DOHH2 (cell line): ENCODE measurements around the gene TET2.

Source experiments
- H3F3A ChIP-seq: fragments of 200-600 bp; sonication (generic), shearing (Covaris generic); 2 replicates; pipeline ENCODE4 v1.6.0; 2016; ENCODE audit warnings: antibody characterized with exemption, mild to moderate bottlenecking; ENCODE audit not compliant: control insufficient read depth, insufficient read depth
- H3K27ac ChIP-seq: fragments of 200-600 bp; sonication (generic); 2 replicates; pipeline ENCODE4 v1.5.1; 2014; ENCODE audit warnings: low read depth, mild to moderate bottlenecking, low read length, moderate library complexity
- H3K27me3 ChIP-seq: fragments of 200-600 bp; sonication (generic); 2 replicates; pipeline ENCODE4 v1.6.1; 2014; ENCODE audit warnings: mild to moderate bottlenecking, low read length, mixed read lengths; ENCODE audit not compliant: control insufficient read depth
- H3K36me3 ChIP-seq: fragments of 200-600 bp; sonication (generic); 2 replicates; pipeline ENCODE4 v1.6.1; 2014; ENCODE audit warnings: mild to moderate bottlenecking, low read length, moderate library complexity, mixed read lengths; ENCODE audit not compliant: control insufficient read depth
- H3K4me1 ChIP-seq: fragments of 200-600 bp; sonication (generic); 2 replicates; pipeline ENCODE4 v1.6.1; 2014; ENCODE audit warnings: mild to moderate bottlenecking, low read length, mixed read lengths; ENCODE audit not compliant: control insufficient read depth
- H3K4me2 ChIP-seq: fragments of 200-600 bp; sonication (generic); 2 replicates; pipeline ENCODE4 v1.6.0; 2014; ENCODE audit warnings: mild to moderate bottlenecking, low read length, moderate library complexity
- H3K4me3 ChIP-seq: fragments of 200-600 bp; sonication (generic); 2 replicates; pipeline ENCODE4 v1.5.1; 2014; ENCODE audit warnings: mild to moderate bottlenecking, low read length, mixed read lengths
- H3K79me2 ChIP-seq: fragments of 200-600 bp; sonication (generic); 2 replicates; pipeline ENCODE4 v1.6.1; 2014; ENCODE audit warnings: mild to moderate bottlenecking, low read length, mixed read lengths; ENCODE audit not compliant: control insufficient read depth
- H3K9me2 ChIP-seq: fragments of 200-600 bp; sonication (generic); replicated peaks from 2 replicates; pipeline ENCODE4 v1.6.1; 2014; ENCODE audit warnings: mild to moderate bottlenecking, low read length, mixed read lengths; ENCODE audit not compliant: control insufficient read depth
- H3K9me3 ChIP-seq: fragments of 200-600 bp; sonication (generic); 2 replicates; pipeline ENCODE4 v1.6.1; 2014; ENCODE audit warnings: antibody characterized with exemption, low read length, mixed read lengths; ENCODE audit not compliant: control insufficient read depth, insufficient read depth
- H4K20me1 ChIP-seq: fragments of 200-600 bp; sonication (generic); 2 replicates; pipeline ENCODE4 v1.6.0; 2014; ENCODE audit warnings: low read depth, mild to moderate bottlenecking, antibody characterized with exemption, low read length, moderate library complexity; ENCODE audit not compliant: control insufficient read depth, insufficient read depth
- EZH2phosphoT487 ChIP-seq: fragments of 200-600 bp; sonication (generic); IDR thresholded peaks from 2 replicates; pipeline ENCODE4 v1.6.1; 2017; ENCODE audit warnings: borderline replicate concordance, mild to moderate bottlenecking, antibody characterized with exemption, low read length, moderate library complexity, mixed read lengths
- TF ChIP-seq, protein P1 (sequence below): fragments of 200-600 bp; sonication (generic); IDR thresholded peaks from one replicate; pipeline ENCODE4 v1.5.1; 2014; ENCODE audit warnings: antibody characterized with exemption, mild to moderate bottlenecking, low read depth, low read length; ENCODE audit not compliant: poor library complexity, severe bottlenecking

TET2 gene

DNA sequence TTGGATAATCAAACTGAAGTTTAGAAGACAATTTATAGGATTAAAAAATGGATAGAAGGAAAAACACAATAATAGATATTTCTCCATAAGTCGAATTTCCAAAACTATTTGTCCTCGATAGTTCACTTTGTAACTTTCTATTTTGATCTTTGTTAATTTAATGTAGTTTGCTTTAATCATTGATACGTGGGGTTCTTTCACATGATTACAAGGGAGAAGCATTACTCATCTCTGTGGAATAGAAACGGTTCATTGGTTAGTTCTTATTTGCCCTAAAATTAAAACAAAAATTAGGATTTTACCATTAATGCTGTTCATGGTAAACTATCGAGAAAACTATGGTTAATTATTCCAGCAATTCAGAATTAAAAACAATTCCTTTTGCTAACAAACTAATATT lies 2.1 kb downstream of the TET2 start:
- Histone ChIP-seq H3K4me1 (peaks cover 27% of the 10 kb centered on the region), H3K4me2 (no peak overlapping the region), H4K20me1 (no peaks in the 10 kb centered on the region), H3K9me3 (no peaks in the 10 kb centered on the region), H3K27me3 (peaks cover 22% of the 10 kb centered on the region), H3K4me3 (no peak overlapping the region), H3K9me2 (no peaks in the 10 kb centered on the region), H3K27ac (no peak overlapping the region), H3F3A (0 out of 2 replicates have a peak, but pooled peaks cover 6% of the 10 kb centered on the region), H3K79me2 (peaks cover 7% of the 10 kb centered on the region; the same call in 1 of the 2 replicates), H3K36me3 (peaks cover 3% of the 10 kb centered on the region; the same call in 1 of the 2 replicates)
- TF ChIP-seq, protein P1, sequence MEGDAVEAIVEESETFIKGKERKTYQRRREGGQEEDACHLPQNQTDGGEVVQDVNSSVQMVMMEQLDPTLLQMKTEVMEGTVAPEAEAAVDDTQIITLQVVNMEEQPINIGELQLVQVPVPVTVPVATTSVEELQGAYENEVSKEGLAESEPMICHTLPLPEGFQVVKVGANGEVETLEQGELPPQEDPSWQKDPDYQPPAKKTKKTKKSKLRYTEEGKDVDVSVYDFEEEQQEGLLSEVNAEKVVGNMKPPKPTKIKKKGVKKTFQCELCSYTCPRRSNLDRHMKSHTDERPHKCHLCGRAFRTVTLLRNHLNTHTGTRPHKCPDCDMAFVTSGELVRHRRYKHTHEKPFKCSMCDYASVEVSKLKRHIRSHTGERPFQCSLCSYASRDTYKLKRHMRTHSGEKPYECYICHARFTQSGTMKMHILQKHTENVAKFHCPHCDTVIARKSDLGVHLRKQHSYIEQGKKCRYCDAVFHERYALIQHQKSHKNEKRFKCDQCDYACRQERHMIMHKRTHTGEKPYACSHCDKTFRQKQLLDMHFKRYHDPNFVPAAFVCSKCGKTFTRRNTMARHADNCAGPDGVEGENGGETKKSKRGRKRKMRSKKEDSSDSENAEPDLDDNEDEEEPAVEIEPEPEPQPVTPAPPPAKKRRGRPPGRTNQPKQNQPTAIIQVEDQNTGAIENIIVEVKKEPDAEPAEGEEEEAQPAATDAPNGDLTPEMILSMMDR: no peak
- TF ChIP-seq EZH2phosphoT487: no peak

DNA sequence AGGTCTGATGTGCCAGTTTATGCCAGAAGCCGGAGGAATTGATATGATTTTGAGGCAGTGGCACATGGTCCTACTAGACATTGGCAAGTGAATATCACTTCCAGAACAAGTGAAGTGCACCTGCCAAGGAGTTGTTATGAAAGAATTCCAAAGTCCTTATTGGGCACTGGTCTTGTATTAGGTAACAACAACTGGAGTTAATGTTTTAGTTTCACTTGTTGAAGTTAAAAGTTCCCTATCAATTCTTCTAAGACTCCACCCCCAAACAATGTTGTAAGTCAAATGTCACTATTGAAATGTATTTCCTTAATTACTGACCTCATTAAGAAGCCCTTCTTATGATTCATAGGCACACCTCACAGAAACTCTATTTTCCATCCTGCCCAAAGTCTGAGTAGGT lies 3.1 kb downstream of the TET2 start:
- Histone ChIP-seq H3K4me2 (no peak overlapping the region), H3K27ac (no peak overlapping the region), H3K79me2 (peaks cover 7% of the 10 kb centered on the region; the same call in 1 of the 2 replicates), H4K20me1 (no peaks in the 10 kb centered on the region), H3K4me3 (no peak overlapping the region), H3K27me3 (peaks cover 22% of the 10 kb centered on the region), H3K9me2 (no peaks in the 10 kb centered on the region), H3K4me1 (peaks cover 22% of the 10 kb centered on the region), H3K9me3 (no peaks in the 10 kb centered on the region), H3K36me3 (peaks cover 3% of the 10 kb centered on the region; the same call in 1 of the 2 replicates), H3F3A (0 out of 2 replicates have a peak, but pooled peaks cover 6% of the 10 kb centered on the region)
- TF ChIP-seq, protein P1: no peak
- no peak for TF ChIP-seq EZH2phosphoT487

DNA sequence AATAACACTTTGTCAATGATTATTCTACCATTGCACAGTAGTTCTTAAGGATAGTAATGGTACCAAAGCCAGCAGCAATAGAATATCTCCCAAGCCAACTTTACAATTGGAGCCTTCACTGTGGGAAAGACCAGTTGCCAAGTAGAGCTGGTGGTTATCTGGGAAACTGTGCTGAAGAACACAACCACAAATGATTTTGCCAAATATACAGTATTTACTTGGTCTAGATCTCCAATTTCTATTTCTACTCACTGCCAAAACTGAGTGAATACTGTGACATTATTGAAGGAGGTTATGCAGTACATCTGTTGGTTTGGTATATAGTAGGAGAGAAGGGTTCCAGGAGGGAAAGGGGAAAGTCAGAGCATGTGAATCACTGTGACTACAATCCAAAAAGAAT lies 3.8 kb downstream of the TET2 start:
- TF ChIP-seq, protein P1: no peak
- no peak for TF ChIP-seq EZH2phosphoT487
- Histone ChIP-seq H3F3A (0 out of 2 replicates have a peak, but pooled peaks cover 4% of the 10 kb centered on the region), H3K27me3 (peaks cover 15% of the 10 kb centered on the region), H4K20me1 (no peaks in the 10 kb centered on the region), H3K4me1 (peaks cover 14% of the 10 kb centered on the region), H3K9me3 (no peaks in the 10 kb centered on the region), H3K4me3 (no peak overlapping the region), H3K9me2 (no peaks in the 10 kb centered on the region), H3K79me2 (peaks cover 7% of the 10 kb centered on the region; the same call in 1 of the 2 replicates), H3K4me2 (no peak overlapping the region), H3K36me3 (peaks cover 3% of the 10 kb centered on the region; the same call in 1 of the 2 replicates), H3K27ac (no peak overlapping the region)
